KBM-7 (cell line): ENCODE data around the gene SSR1.

Experiments used
- DNase-seq: peaks from one replicate; pipeline ENCODE4 v3.0.0-alpha.2; 2015
- in situ Hi-C: fragments of 300-500 bp; cut with MboI; formaldehyde crosslinking; loops from 2 replicates; pipeline ENCODE4 v1.14.3; 2020; ENCODE audit warnings: low sequenced_read_pairs, low pct_unique_long_range_greater_than_20kb, mixed read lengths

Gene SSR1

DNA sequence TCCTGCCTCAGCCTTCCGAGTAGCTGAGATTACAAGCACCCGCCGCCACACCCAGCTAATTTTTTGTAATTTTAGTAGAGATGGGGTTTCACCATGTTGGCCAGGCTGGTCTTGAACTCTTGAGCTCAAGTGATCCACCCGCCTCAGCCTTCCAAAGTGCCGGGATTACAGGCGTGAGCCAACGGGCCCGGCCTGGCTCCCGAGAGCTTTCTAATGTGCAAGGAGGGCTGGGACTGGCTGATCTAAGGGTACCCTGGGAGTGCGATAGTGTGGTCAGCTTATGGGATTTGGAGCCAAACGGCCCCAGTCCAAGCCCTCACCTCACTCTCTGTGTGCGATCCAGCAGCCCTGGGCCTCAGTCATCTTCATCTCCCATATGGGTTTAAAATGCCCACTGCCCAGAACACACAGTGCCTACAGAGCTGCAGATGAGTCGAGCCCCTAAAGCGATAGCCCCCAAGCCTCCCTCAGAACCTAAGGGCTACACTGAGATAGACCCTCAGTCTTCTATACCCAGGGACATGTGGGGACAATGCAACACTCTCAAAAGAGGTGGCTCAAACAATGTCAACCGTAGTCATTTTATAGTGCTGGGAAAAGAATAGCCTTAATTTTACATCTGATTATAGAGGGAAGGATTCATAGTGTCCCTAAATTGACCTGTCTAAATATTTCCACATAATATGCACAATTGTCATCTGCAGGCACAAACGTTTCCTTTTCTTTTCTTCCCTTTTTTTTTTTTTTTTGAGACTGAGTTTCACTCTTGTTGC, 50.1 kb downstream of the SSR1 start:
- DNase-seq: peak; percentile 45
- in situ Hi-C loops: loop anchor here (25.0 kb wide), 1 partner anchor 349 kb away; no protein-coding TSS in a partner anchor

DNA sequence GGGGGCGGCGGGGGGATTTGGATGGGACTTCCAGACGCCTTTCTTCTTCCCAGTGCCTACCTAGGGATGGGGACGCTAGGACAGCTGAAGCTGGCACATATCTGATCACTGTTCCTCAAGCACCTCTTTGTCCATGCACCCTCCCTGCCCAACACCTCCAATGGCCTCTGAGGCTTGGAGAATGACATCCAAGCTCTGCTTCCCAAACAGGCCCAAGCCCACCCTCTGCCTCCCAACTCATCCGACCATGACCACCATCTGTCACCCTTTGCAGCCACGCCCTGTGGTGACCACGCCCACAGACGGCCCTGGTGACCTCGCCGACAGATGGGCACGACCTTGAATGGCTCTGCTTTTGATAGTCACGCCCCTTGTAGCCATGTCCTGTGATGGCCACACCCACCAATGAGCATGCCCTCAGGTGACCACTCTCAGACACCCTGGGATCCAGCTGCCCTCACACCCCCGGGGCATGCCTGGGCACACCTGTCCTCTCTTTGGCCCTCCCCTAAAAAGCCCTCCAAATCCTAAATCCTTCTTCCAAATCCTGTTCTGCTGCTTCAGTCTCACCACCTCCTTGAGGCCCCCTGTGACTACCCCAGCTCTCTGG, 51.0 kb downstream of the SSR1 start:
- in situ Hi-C loops: loop anchor here (25.0 kb wide), 1 partner anchor 350 kb away; no protein-coding TSS in a partner anchor
- no peak for DNase-seq

DNA sequence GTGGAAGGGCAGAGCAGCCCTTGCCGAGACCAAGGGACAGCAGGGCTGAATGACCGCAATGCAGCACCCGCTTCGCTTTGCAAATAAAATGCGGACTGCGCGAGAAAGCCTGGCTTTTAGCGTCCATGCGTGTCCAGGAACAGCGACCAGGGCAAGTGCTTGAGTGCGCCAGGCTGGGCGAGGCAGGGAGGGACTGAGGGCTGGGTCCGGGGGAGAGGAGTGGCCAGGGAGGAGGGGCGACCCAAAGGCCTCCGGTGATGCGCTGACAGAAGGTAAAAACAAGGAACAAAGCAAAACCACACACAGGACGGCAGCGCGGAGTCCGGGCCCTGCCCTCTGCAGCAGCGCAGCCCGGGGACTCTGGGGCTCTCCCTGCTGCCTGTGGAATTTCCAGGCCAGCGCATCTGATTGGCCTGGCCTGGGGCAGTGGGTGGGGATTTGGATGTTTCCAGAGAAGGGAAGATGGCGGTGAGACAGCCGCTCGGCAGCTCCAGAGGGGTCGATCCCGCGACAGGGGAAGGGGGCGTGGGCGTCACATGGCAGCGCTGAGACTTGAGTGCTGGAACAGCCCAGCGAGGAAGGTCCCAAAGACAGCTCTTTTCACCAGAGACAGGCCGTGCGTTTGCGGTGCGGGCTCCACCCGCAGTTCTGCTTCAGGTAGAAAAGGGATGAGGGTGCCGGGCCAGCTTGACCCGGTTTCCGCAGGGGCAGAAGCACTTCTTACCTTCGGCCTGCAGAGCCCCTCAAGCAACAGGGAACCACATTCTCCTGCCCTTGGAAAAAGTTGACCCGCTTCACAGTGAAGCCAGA, 51.8 kb downstream of the SSR1 start:
- in situ Hi-C loops: loop anchor here (25.0 kb wide), 1 partner anchor 351 kb away; no protein-coding TSS in a partner anchor
- peak; percentile 98 for DNase-seq

- in situ Hi-C loops: loop anchor here (25.0 kb wide), 1 partner anchor 352 kb away; no protein-coding TSS in a partner anchor
- DNase-seq: no peak
These were observed 52.5 kb downstream of the SSR1 start for GRCh38 chr6:7260291-7261031.

GRCh38 chr6:7258231-7258763, 54.7 kb downstream of the SSR1 start:
- in situ Hi-C loops: loop anchor here (25.0 kb wide), 1 partner anchor 354 kb away; no protein-coding TSS in a partner anchor
- no peak for DNase-seq

DNA sequence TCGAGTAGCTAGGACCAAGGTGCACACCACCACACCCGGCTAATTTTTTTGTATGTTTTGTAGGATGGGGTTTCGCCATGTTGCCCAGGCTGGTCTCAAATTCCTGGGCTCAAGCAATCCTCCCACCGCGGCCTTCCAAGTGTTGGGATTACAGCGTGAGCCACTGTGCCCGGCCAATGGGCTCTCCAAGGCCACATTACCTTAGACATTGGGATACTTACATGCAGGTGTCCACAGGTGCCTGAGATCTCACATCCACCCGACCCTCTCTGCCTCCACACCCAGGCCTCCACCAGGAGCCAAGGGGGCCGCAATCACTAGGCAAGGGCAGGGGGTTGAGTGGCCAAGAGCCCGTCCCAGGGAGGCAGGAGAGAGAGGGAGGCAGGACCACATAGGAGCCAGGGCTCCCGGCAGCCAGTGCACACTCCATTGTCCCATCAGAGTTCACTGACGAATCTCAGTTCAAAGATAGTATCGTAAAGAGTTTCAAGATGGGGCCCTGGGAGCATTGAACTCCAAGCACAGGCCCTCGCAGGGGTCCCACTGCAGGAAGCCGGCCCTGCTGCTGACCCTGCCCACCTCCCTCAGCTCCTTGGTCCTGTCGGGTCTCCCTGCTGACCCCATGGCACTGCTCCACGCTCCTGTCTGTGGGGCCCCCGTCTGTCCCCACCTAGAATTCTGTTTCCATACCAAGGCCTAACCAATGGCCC, 55.3 kb downstream of the SSR1 start:
- no peak for DNase-seq
- in situ Hi-C loops: loop anchor here (25.0 kb wide), 1 partner anchor 355 kb away; no protein-coding TSS in a partner anchor

GRCh38 chr6:7256785-7257184, 56.2 kb downstream of the SSR1 start:
- no peak for DNase-seq
- in situ Hi-C loops: loop anchor here (25.0 kb wide), 1 partner anchor 356 kb away; no protein-coding TSS in a partner anchor

GRCh38 chr6:7255918-7256317, 57.1 kb downstream of the SSR1 start:
- in situ Hi-C loops: loop anchor here (25.0 kb wide), 1 partner anchor 356 kb away; no protein-coding TSS in a partner anchor
- no peak for DNase-seq

- DNase-seq: peak; percentile 82
- in situ Hi-C loops: loop anchor here (25.0 kb wide), 1 partner anchor 357 kb away; no protein-coding TSS in a partner anchor
These were observed 57.8 kb downstream of the SSR1 start for GRCh38 chr6:7254980-7255835.

DNA sequence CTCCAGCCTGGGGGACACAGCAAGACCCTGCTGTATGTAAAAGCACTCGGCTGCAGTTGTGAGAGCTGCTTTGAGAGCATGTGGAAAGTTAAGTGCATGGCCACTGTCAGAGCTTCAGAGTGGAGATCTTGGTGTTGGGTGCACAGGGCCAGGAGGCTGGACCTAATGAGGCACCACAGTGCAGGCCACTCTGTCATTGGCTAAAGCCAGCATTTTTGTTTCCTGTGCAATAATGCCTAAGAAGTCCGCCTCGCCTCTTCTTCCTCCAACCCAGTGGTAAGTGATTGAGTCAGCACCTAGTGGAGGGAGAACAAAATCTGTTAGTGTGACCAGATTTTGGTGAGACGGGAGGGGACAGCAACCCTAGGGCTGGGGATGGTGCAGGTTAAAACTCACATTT, 60.6 kb downstream of the SSR1 start:
- DNase-seq: no peak
- in situ Hi-C loops: loop anchor here (25.0 kb wide), 1 partner anchor 360 kb away; no protein-coding TSS in a partner anchor

- in situ Hi-C loops: loop anchor here (25.0 kb wide), 1 partner anchor 361 kb away; no protein-coding TSS in a partner anchor
- no peak for DNase-seq
These were observed 61.2 kb downstream of the SSR1 start for GRCh38 chr6:7251646-7252260.

GRCh38 chr6:7250812-7251211, 62.2 kb downstream of the SSR1 start:
- in situ Hi-C loops: loop anchor here (25.0 kb wide), 1 partner anchor 361 kb away; no protein-coding TSS in a partner anchor

GRCh38 chr6:7249946-7250643, 62.9 kb downstream of the SSR1 start:
- DNase-seq: no peak
- in situ Hi-C loops: loop anchor here (25.0 kb wide), 1 partner anchor 362 kb away; no protein-coding TSS in a partner anchor

More at GRCh38 chr6:7250812-7251211, 62.2 kb downstream of the SSR1 start:
- DNase-seq: no peak

GRCh38 chr6:7249391-7249790, 63.6 kb downstream of the SSR1 start:
- in situ Hi-C loops: no loop called here

DNA sequence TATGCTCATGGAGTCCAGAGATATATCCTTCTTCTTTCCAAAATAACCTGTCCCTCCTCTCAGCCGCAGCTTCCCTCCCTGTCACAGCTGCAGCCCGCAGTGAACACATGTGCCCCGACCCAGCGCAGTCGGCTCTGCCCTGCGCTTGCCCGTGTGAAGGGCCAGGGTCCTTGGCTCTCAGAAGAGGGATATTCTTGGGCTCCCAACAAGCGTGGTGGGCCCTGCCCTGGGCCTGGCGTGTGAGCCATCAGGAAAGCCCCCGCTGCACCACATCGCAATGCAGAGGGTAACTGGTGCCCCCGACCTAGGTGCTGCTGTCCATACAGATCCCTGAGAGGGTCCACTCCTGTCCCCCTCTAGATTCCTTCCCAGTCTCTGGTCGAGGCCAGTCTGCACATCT, 65.2 kb downstream of the SSR1 start:
- in situ Hi-C loops: no loop called here
- DNase-seq: no peak

More at GRCh38 chr6:7249391-7249790, 63.6 kb downstream of the SSR1 start:
- DNase-seq: no peak

DNA sequence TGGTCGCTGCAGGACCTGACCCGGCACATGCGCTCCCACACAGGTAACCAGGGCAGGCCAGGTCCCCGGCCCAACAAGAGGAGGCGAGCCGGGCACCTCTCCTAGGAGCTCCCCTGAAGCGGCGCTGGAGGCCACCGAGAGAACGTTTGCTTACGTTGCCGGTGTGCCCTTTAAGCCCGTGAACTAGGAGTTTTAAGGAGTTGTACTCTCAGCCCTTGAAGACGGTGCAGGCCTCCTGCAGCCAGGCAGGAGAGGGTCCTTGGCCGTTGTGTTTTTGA, 65.9 kb downstream of the SSR1 start:
- in situ Hi-C loops: no loop called here
- DNase-seq: no peak
